Muscle of leg (tissue), 11 donors: ENCODE data around the gene ATG2B. TPM values are rescaled to one million over a fixed set of nuclear protein-coding genes. Genes with fewer than 3 reads are reported as not detected.
A peak's percentile ranks its signal among the peaks of the same experiment; 100 is the strongest.

Source experiments
- DNase-seq: peaks from one replicate; pipeline ENCODE4 v3.0.0; 2013
- H3K27ac ChIP-seq: one replicate; pipeline ENCODE4 v1.5.1; 2013; ENCODE audit warnings: mild to moderate bottlenecking, low read length, control low read depth
- H3K27me3 ChIP-seq: one replicate; pipeline ENCODE4 v1.6.1; 2013; ENCODE audit warnings: low read length; ENCODE audit not compliant: control insufficient read depth, insufficient read depth
- H3K36me3 ChIP-seq: one replicate; pipeline ENCODE4 v1.6.1; 2013; ENCODE audit warnings: low read length; ENCODE audit not compliant: control insufficient read depth, insufficient read depth
- H3K4me1 ChIP-seq: one replicate; pipeline ENCODE4 v1.6.1; 2013; ENCODE audit warnings: low read length; ENCODE audit not compliant: control insufficient read depth, insufficient read depth
- H3K4me3 ChIP-seq: one replicate; pipeline ENCODE4 v1.5.1; 2013; ENCODE audit warnings: low read length, control low read depth
- H3K9me3 ChIP-seq: replicated peaks from 2 replicates; pipeline ENCODE4 v1.6.1; 2013; ENCODE audit warnings: low read depth, low read length; ENCODE audit not compliant: control insufficient read depth
- WGBS: methylation state at CpG from one replicate; pipeline ENCODE4 v1.1.5; 2013; ENCODE audit warnings: missing lambda C conversion rate; ENCODE audit not compliant: insufficient coverage; 5-methylcytosine and 5-hydroxymethylcytosine counted together
- polyA plus RNA-seq, 8 donors: library from polyadenylated mRNA; unstranded; fragments of 120-200 nt; gene quantifications; one replicate each; pipeline versions ENCODE4 v1.2.1 to v1.2.3, GENCODE V29; 2013; ENCODE audit warnings: inconsistent platforms in 1 of 8, low replicate concordance in 1 of 8; ENCODE audit not compliant: insufficient read length in 8 of 8, insufficient read depth in 1 of 8
- total RNA-seq: library from RNA; stranded (reverse); fragments of 120-200 nt; gene quantifications from one replicate; pipeline ENCODE4 v1.2.4, GENCODE V29; 2013

Gene ATG2B
- total and polyA plus RNA-seq, 9 donors: 12.5 to 17.8 (median 14.5) TPM

- no peaks in the 10 kb centered on the region for H3K36me3 ChIP-seq
- no peak overlapping the region for H3K27ac ChIP-seq
- peak; percentile 70 for DNase-seq
- H3K4me3 ChIP-seq: no peak overlapping the region
- H3K9me3 ChIP-seq: peaks cover 18% of the 10 kb centered on the region
- no peaks in the 10 kb centered on the region for H3K27me3 ChIP-seq
- peaks cover 13% of the 10 kb centered on the region for H3K4me1 ChIP-seq
- 33% methylated on average over 8 of the region's 17 CpGs for WGBS
These were observed 87.7 kb downstream of the ATG2B start for GRCh38 chr14:96275177-96276112.

GRCh38 chr14:96274543-96274942 is 88.6 kb downstream of the ATG2B start:
- no peaks in the 10 kb centered on the region for H3K27me3 ChIP-seq
- H3K4me1 ChIP-seq: peaks cover 13% of the 10 kb centered on the region
- H3K27ac ChIP-seq: no peak overlapping the region
- peaks cover 18% of the 10 kb centered on the region for H3K9me3 ChIP-seq
- H3K4me3 ChIP-seq: no peak overlapping the region
- 50% methylated on average over 2 of the region's 6 CpGs for WGBS
- DNase-seq: no peak
- no peaks in the 10 kb centered on the region for H3K36me3 ChIP-seq

- Histone ChIP-seq H3K27me3 (no peaks in the 10 kb centered on the region), H3K4me1 (peaks cover 13% of the 10 kb centered on the region), H3K27ac (no peak overlapping the region), H3K4me3 (no peak overlapping the region), H3K36me3 (no peaks in the 10 kb centered on the region), H3K9me3 (peaks cover 18% of the 10 kb centered on the region)
- no peak for DNase-seq
- WGBS: 69% methylated on average over 5 of the region's 5 CpGs
These were observed 89.0 kb downstream of the ATG2B start for GRCh38 chr14:96274122-96274521.

- no peak for DNase-seq
- Histone ChIP-seq H3K36me3 (no peaks in the 10 kb centered on the region), H3K27ac (no peak overlapping the region), H3K4me3 (no peak overlapping the region), H3K27me3 (no peaks in the 10 kb centered on the region), H3K4me1 (peaks cover 13% of the 10 kb centered on the region), H3K9me3 (peaks cover 17% of the 10 kb centered on the region)
- WGBS: 79% methylated on average over 3 of the region's 5 CpGs
These were observed 89.5 kb downstream of the ATG2B start for GRCh38 chr14:96273629-96274028.

GRCh38 chr14:96272777-96273473 is 90.2 kb downstream of the ATG2B start:
- no peaks in the 10 kb centered on the region for H3K36me3 ChIP-seq
- H3K4me1 ChIP-seq: peaks cover 15% of the 10 kb centered on the region
- no peaks in the 10 kb centered on the region for H3K27me3 ChIP-seq
- H3K27ac ChIP-seq: no peak overlapping the region
- DNase-seq: no peak
- WGBS: no CpG with 5 or more reads among the region's 3 CpGs
- peaks cover 10% of the 10 kb centered on the region for H3K9me3 ChIP-seq
- no peak overlapping the region for H3K4me3 ChIP-seq

- peaks cover 5% of the 10 kb centered on the region for H3K9me3 ChIP-seq
- no peaks in the 10 kb centered on the region for H3K27me3 ChIP-seq
- no CpG with 5 or more reads among the region's 1 CpG for WGBS
- DNase-seq: no peak
- H3K4me3 ChIP-seq: no peak overlapping the region
- no peaks in the 10 kb centered on the region for H3K36me3 ChIP-seq
- H3K4me1 ChIP-seq: peaks cover 27% of the 10 kb centered on the region
- H3K27ac ChIP-seq: no peak overlapping the region
These were observed 91.7 kb downstream of the ATG2B start for GRCh38 chr14:96271421-96271762.

- H3K4me1 ChIP-seq: peaks cover 33% of the 10 kb centered on the region
- H3K27me3 ChIP-seq: no peaks in the 10 kb centered on the region
- H3K4me3 ChIP-seq: no peak overlapping the region
- 72% methylated on average over 5 of the region's 8 CpGs for WGBS
- peaks cover 5% of the 10 kb centered on the region for H3K9me3 ChIP-seq
- H3K27ac ChIP-seq: no peak overlapping the region
- no peaks in the 10 kb centered on the region for H3K36me3 ChIP-seq
- no peak for DNase-seq
These were observed 92.3 kb downstream of the ATG2B start for GRCh38 chr14:96270565-96271420.

GRCh38 chr14:96269359-96269710 is 93.8 kb downstream of the ATG2B start:
- 84% methylated on average over 5 of the region's 10 CpGs for WGBS

GRCh38 chr14:96268431-96269358 is 94.4 kb downstream of the ATG2B start:
- DNase-seq: peak; percentile 55
- Histone ChIP-seq H3K4me1 (peaks cover 34% of the 10 kb centered on the region), H3K9me3 (peaks cover 5% of the 10 kb centered on the region), H3K27me3 (no peaks in the 10 kb centered on the region), H3K4me3 (no peak overlapping the region), H3K36me3 (no peaks in the 10 kb centered on the region), H3K27ac (no peak overlapping the region)
- WGBS: 55% methylated on average over 18 of the region's 22 CpGs

More at GRCh38 chr14:96269359-96269710, 93.8 kb downstream of the ATG2B start:
- Histone ChIP-seq H3K4me3 (no peak overlapping the region), H3K36me3 (no peaks in the 10 kb centered on the region), H3K9me3 (peaks cover 5% of the 10 kb centered on the region), H3K4me1 (peaks cover 35% of the 10 kb centered on the region), H3K27me3 (no peaks in the 10 kb centered on the region), H3K27ac (no peak overlapping the region)
- no peak for DNase-seq
